ENCODE data around the gene CHRNA10. TPM values are rescaled to one million over a fixed set of nuclear protein-coding genes. Genes with fewer than 3 reads are reported as not detected.
A peak's percentile ranks its signal among the peaks of the same experiment; 100 is the strongest.

Gene CHRNA10
- total RNA-seq, 1 donor from 2014 or later: 0.26 TPM

- no peak overlapping the region for H3K4me3 ChIP-seq (ENCODE audit: low read depth, low read length)
- DNase-seq (ENCODE audit: low read depth) (no peak), FAIRE-seq (no peak)
- TF ChIP-seq CTCF (IDR thresholded peaks at IDR 0.05; ENCODE audit: insufficient read depth, low read length, severe bottlenecking): no peak
- H3K27me3 ChIP-seq (ENCODE audit: control insufficient read depth, insufficient read depth, low read length): no peaks in the 10 kb centered on the region
- H3K36me3 ChIP-seq (ENCODE audit: control insufficient read depth, insufficient read depth, low read length): peaks cover 26% of the 10 kb centered on the region
Measured at GRCh38 chr11:3684129-3684818, 13.1 kb upstream of the CHRNA10 start.

- FAIRE-seq (no peak), DNase-seq (ENCODE audit: low read depth) (no peak)
- Histone ChIP-seq H3K4me3 (ENCODE audit: low read depth, low read length) (no peak overlapping the region), H3K36me3 (ENCODE audit: control insufficient read depth, insufficient read depth, low read length) (peaks cover 27% of the 10 kb centered on the region), H3K27me3 (ENCODE audit: control insufficient read depth, insufficient read depth, low read length) (no peaks in the 10 kb centered on the region)
- no peak for TF ChIP-seq CTCF (IDR thresholded peaks at IDR 0.05; ENCODE audit: insufficient read depth, low read length, severe bottlenecking)
Measured at GRCh38 chr11:3683039-3683438, 11.9 kb upstream of the CHRNA10 start.

GRCh38 chr11:3679077-3679476 is 7.9 kb upstream of the CHRNA10 start:
- TF ChIP-seq CTCF (IDR thresholded peaks at IDR 0.05; ENCODE audit: insufficient read depth, low read length, severe bottlenecking): no peak
- Histone ChIP-seq H3K4me3 (ENCODE audit: low read depth, low read length) (no peak overlapping the region), H3K27me3 (ENCODE audit: control insufficient read depth, insufficient read depth, low read length) (no peaks in the 10 kb centered on the region), H3K36me3 (ENCODE audit: control insufficient read depth, insufficient read depth, low read length) (peaks cover 30% of the 10 kb centered on the region)
- DNase-seq (ENCODE audit: low read depth): no peak
- FAIRE-seq: no peak

- FAIRE-seq (peak; percentile 64), DNase-seq (ENCODE audit: low read depth) (no peak)
- Histone ChIP-seq H3K4me3 (ENCODE audit: low read depth, low read length) (no peak overlapping the region), H3K27me3 (ENCODE audit: control insufficient read depth, insufficient read depth, low read length) (no peaks in the 10 kb centered on the region), H3K36me3 (ENCODE audit: control insufficient read depth, insufficient read depth, low read length) (peaks cover 31% of the 10 kb centered on the region)
- no peak for TF ChIP-seq CTCF (IDR thresholded peaks at IDR 0.05; ENCODE audit: insufficient read depth, low read length, severe bottlenecking)
Measured at GRCh38 chr11:3675971-3676370, 4.8 kb upstream of the CHRNA10 start.

- H3K4me3 ChIP-seq (ENCODE audit: low read depth, low read length): no peak overlapping the region
- FAIRE-seq (no peak), DNase-seq (ENCODE audit: low read depth) (peak; percentile 98)
- H3K36me3 ChIP-seq (ENCODE audit: control insufficient read depth, insufficient read depth, low read length): peaks cover 23% of the 10 kb centered on the region
- H3K27me3 ChIP-seq (ENCODE audit: control insufficient read depth, insufficient read depth, low read length): no peaks in the 10 kb centered on the region
- TF ChIP-seq CTCF (IDR thresholded peaks at IDR 0.05; ENCODE audit: insufficient read depth, low read length, severe bottlenecking): no peak
Measured at GRCh38 chr11:3674189-3674588, 3.0 kb upstream of the CHRNA10 start.

- H3K36me3 ChIP-seq (ENCODE audit: control insufficient read depth, insufficient read depth, low read length): peaks cover 11% of the 10 kb centered on the region
- DNase-seq (ENCODE audit: low read depth) (no peak), FAIRE-seq (no peak)
- H3K4me3 ChIP-seq (ENCODE audit: low read depth, low read length): no peak overlapping the region
- TF ChIP-seq CTCF (IDR thresholded peaks at IDR 0.05; ENCODE audit: insufficient read depth, low read length, severe bottlenecking): no peak
- no peaks in the 10 kb centered on the region for H3K27me3 ChIP-seq (ENCODE audit: control insufficient read depth, insufficient read depth, low read length)
Measured at GRCh38 chr11:3669742-3670183, 1.4 kb downstream of the CHRNA10 start.

All from bronchial epithelial cell (primary cell).